SK-N-SH treated with all-trans-retinoic acid at 6 μM for 48 hours (cell line): ENCODE data around the gene SNX13.

Experiments used
- ATAC-seq: fragments of 200-7000 bp; cut with Tn5 transposase; 3 replicates; pipeline ENCODE4 v1.9.1; 2020; ENCODE audit warnings: mild to moderate bottlenecking, moderate library complexity
- ARNTL ChIP-seq: fragments of 450-650 bp; formaldehyde crosslinking; IDR thresholded peaks from 2 replicates; pipeline ENCODE4 v1.5.0; 2020; ENCODE audit warnings: low read depth, mild to moderate bottlenecking, moderate library complexity, borderline replicate concordance
- BACH2 ChIP-seq: fragments of 250-450 bp; sonication (Bioruptor Pico); IDR thresholded peaks from 2 replicates; pipeline ENCODE4 v1.9.0; 2021; ENCODE audit warnings: mild to moderate bottlenecking, borderline replicate concordance
- CSDC2 ChIP-seq: fragments of 250-450 bp; sonication (Bioruptor Pico); IDR thresholded peaks from 2 replicates; pipeline ENCODE4 v1.5.0; 2020; ENCODE audit warnings: mild to moderate bottlenecking, moderate library complexity
- CSRNP3 ChIP-seq: fragments of 250-450 bp; sonication (Bioruptor Pico); IDR thresholded peaks from 2 replicates; pipeline ENCODE4 v1.5.1; 2021; ENCODE audit warnings: mild to moderate bottlenecking, moderate library complexity
- ESRRG ChIP-seq: fragments of 250-450 bp; sonication (Bioruptor Pico); IDR thresholded peaks from 2 replicates; pipeline ENCODE4 v1.6.1; 2021; ENCODE audit warnings: mild to moderate bottlenecking
- GLIS3 ChIP-seq: fragments of 250-450 bp; sonication (Bioruptor Pico); IDR thresholded peaks from 2 replicates; pipeline ENCODE4 v1.5.0; 2020; ENCODE audit warnings: mild to moderate bottlenecking, moderate library complexity
- ISL1 ChIP-seq: fragments of 250-450 bp; sonication (Bioruptor Pico); IDR thresholded peaks from 2 replicates; pipeline ENCODE4 v2.1.2; 2022; ENCODE audit warnings: mild to moderate bottlenecking, moderate library complexity
- OSR1 ChIP-seq: fragments of 250-450 bp; sonication (Bioruptor Pico); IDR thresholded peaks from 2 replicates; pipeline ENCODE4 v1.8.0; 2022; ENCODE audit warnings: moderate library complexity, mild to moderate bottlenecking, inconsistent platforms
- RARB ChIP-seq: fragments of 250-450 bp; sonication (Bioruptor Pico); IDR thresholded peaks from 2 replicates; pipeline ENCODE4 v1.8.0; 2021; ENCODE audit warnings: mild to moderate bottlenecking, moderate library complexity
- SNAI2 ChIP-seq: fragments of 250-450 bp; sonication (Bioruptor Pico); IDR thresholded peaks from 2 replicates; pipeline ENCODE4 v1.5.0; 2020; ENCODE audit warnings: mild to moderate bottlenecking, moderate library complexity
- TCF4 ChIP-seq: fragments of 250-450 bp; sonication (Bioruptor Pico); IDR thresholded peaks from 2 replicates; pipeline ENCODE4 v1.8.0; 2021; ENCODE audit warnings: mild to moderate bottlenecking, moderate library complexity, borderline replicate concordance
- TOX ChIP-seq: fragments of 250-450 bp; sonication (Bioruptor Pico); IDR thresholded peaks from 2 replicates; pipeline ENCODE4 v1.8.0; 2021; ENCODE audit warnings: mild to moderate bottlenecking, moderate library complexity, borderline replicate concordance
- ZFP3 ChIP-seq: fragments of 250-450 bp; sonication (Bioruptor Pico); IDR thresholded peaks from 2 replicates; pipeline ENCODE4 v1.5.0; 2020; ENCODE audit warnings: mild to moderate bottlenecking, moderate library complexity
- ZFP30 ChIP-seq: fragments of 450-650 bp; formaldehyde crosslinking; IDR thresholded peaks from 2 replicates; pipeline ENCODE4 v1.5.0; 2022; ENCODE audit warnings: mild to moderate bottlenecking, moderate library complexity
- ZNF565 ChIP-seq: fragments of 450-650 bp; formaldehyde crosslinking; conservative IDR thresholded peaks from 2 replicates; pipeline ENCODE4 v1.5.0; 2020; ENCODE audit warnings: low read depth, mild to moderate bottlenecking, moderate library complexity
- ZNF70 ChIP-seq: fragments of 450-650 bp; formaldehyde crosslinking; IDR thresholded peaks from 2 replicates; pipeline ENCODE4 v1.5.0; 2020; ENCODE audit warnings: mild to moderate bottlenecking, moderate library complexity
- ZNF8 ChIP-seq: fragments of 450-650 bp; formaldehyde crosslinking; IDR thresholded peaks from 2 replicates; pipeline ENCODE4 v1.5.0; 2020; ENCODE audit warnings: mild to moderate bottlenecking, moderate library complexity
- TF ChIP-seq, protein P1 (sequence below): fragments of 250-450 bp; sonication (Bioruptor Pico); IDR thresholded peaks from 2 replicates; pipeline ENCODE4 v1.5.1; 2020; ENCODE audit warnings: low read depth, mild to moderate bottlenecking, moderate library complexity
- TF ChIP-seq, protein P2 (sequence below): fragments of 250-450 bp; sonication (Bioruptor Pico); IDR thresholded peaks from 2 replicates; pipeline ENCODE4 v1.5.0; 2020; ENCODE audit warnings: mild to moderate bottlenecking, moderate library complexity
- TF ChIP-seq, protein P3 (sequence below): fragments of 250-450 bp; sonication (Bioruptor Pico); IDR thresholded peaks from 2 replicates; pipeline ENCODE4 v1.8.0; 2021; ENCODE audit warnings: low read depth, mild to moderate bottlenecking, moderate library complexity, borderline replicate concordance

The SNX13 gene

GRCh38 chr7:17940951-17941431 lies 697 bp upstream of the SNX13 start:
- no peak for TF ChIP-seq CSRNP3 (CRISPR knock-in tag)
- no peak for TF ChIP-seq TCF4 (CRISPR knock-in tag)
- TF ChIP-seq, protein P1, sequence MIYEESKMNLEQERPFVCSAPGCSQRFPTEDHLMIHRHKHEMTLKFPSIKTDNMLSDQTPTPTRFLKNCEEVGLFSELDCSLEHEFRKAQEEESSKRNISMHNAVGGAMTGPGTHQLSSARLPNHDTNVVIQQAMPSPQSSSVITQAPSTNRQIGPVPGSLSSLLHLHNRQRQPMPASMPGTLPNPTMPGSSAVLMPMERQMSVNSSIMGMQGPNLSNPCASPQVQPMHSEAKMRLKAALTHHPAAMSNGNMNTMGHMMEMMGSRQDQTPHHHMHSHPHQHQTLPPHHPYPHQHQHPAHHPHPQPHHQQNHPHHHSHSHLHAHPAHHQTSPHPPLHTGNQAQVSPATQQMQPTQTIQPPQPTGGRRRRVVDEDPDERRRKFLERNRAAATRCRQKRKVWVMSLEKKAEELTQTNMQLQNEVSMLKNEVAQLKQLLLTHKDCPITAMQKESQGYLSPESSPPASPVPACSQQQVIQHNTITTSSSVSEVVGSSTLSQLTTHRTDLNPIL = no peak
- TF ChIP-seq BACH2 (CRISPR knock-in tag) = no peak
- TF ChIP-seq SNAI2 (CRISPR knock-in tag) = no peak
- no peak for TF ChIP-seq ARNTL (CRISPR knock-in tag)
- no peak for TF ChIP-seq ZNF565 (CRISPR knock-in tag)
- no peak for TF ChIP-seq ZNF70 (CRISPR knock-in tag)
- no peak for TF ChIP-seq ISL1
- TF ChIP-seq ZNF8 (CRISPR knock-in tag) = no peak
- TF ChIP-seq, protein P2, sequence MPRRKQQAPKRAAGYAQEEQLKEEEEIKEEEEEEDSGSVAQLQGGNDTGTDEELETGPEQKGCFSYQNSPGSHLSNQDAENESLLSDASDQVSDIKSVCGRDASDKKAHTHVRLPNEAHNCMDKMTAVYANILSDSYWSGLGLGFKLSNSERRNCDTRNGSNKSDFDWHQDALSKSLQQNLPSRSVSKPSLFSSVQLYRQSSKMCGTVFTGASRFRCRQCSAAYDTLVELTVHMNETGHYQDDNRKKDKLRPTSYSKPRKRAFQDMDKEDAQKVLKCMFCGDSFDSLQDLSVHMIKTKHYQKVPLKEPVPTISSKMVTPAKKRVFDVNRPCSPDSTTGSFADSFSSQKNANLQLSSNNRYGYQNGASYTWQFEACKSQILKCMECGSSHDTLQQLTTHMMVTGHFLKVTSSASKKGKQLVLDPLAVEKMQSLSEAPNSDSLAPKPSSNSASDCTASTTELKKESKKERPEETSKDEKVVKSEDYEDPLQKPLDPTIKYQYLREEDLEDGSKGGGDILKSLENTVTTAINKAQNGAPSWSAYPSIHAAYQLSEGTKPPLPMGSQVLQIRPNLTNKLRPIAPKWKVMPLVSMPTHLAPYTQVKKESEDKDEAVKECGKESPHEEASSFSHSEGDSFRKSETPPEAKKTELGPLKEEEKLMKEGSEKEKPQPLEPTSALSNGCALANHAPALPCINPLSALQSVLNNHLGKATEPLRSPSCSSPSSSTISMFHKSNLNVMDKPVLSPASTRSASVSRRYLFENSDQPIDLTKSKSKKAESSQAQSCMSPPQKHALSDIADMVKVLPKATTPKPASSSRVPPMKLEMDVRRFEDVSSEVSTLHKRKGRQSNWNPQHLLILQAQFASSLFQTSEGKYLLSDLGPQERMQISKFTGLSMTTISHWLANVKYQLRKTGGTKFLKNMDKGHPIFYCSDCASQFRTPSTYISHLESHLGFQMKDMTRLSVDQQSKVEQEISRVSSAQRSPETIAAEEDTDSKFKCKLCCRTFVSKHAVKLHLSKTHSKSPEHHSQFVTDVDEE (CRISPR knock-in tag) = no peak
- TF ChIP-seq OSR1 = no peak
- TF ChIP-seq RARB (CRISPR knock-in tag) = no peak
- ATAC-seq = peak; percentile 5

DNA sequence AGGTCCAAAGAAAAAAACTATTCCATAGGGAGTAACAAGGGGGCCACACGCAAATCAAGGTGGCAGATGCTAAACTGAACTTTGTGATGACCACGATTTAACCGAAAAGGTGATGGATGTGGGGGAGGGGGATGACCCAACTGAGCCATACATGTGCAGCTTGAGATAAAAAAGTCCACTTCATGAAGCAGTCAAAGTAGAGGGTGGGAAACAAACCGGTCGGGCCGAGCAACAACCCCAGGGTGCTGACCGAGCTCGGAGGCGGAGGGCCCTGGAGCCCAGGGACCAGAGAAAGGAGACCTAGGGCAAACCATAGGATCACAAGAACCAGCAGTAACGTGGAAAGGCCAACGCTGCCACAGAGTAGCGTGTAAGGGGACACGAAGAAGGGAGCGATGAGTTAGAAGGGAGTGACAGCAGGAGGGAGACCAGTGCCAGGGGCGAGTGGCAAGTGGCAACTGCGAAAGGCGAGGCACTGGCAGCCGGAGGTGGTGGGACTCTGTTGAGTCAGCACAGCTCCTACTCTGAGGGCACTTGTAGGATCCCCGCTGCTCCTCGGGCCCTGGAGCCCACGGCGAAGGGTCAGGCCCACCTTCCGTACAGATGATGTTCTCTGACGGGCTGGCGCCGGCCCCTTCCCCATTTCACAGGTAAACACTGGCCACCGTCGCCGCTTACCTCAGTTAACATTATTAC lies 540 bp downstream of the SNX13 start:
- 0 out of 2 replicates have a peak, but pooled peaks have one; percentile 6 for TF ChIP-seq BACH2 (CRISPR knock-in tag)
- TF ChIP-seq ZFP3 (CRISPR knock-in tag) = no peak
- ATAC-seq = peak; percentile 71

GRCh38 chr7:17939211-17939605 lies 1.1 kb downstream of the SNX13 start:
- no peak for TF ChIP-seq CSRNP3 (CRISPR knock-in tag)
- TF ChIP-seq GLIS3 (CRISPR knock-in tag) = no peak
- TF ChIP-seq, protein P2 (CRISPR knock-in tag) = no peak
- TF ChIP-seq TOX (CRISPR knock-in tag) = no peak
- no peak for TF ChIP-seq ZNF70 (CRISPR knock-in tag)
- TF ChIP-seq OSR1 = no peak
- TF ChIP-seq ESRRG (CRISPR knock-in tag) = no peak
- no peak for TF ChIP-seq CSDC2 (CRISPR knock-in tag)
- TF ChIP-seq ZFP30 = no peak
- TF ChIP-seq TCF4 (CRISPR knock-in tag) = no peak
- TF ChIP-seq, protein P3, sequence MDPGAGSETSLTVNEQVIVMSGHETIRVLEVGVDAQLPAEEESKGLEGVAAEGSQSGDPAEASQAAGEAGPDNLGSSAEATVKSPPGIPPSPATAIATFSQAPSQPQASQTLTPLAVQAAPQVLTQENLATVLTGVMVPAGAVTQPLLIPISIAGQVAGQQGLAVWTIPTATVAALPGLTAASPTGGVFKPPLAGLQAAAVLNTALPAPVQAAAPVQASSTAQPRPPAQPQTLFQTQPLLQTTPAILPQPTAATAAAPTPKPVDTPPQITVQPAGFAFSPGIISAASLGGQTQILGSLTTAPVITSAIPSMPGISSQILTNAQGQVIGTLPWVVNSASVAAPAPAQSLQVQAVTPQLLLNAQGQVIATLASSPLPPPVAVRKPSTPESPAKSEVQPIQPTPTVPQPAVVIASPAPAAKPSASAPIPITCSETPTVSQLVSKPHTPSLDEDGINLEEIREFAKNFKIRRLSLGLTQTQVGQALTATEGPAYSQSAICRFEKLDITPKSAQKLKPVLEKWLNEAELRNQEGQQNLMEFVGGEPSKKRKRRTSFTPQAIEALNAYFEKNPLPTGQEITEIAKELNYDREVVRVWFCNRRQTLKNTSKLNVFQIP = no peak
- TF ChIP-seq ARNTL (CRISPR knock-in tag) = no peak
- peak; percentile 24; the same call in 2 of the 3 replicates for ATAC-seq
